ENCODE measurements around the gene SKP1. TPM values are rescaled to one million over a fixed set of nuclear protein-coding genes. Genes with fewer than 3 reads are reported as not detected.

The SKP1 gene
- total RNA-seq, 1 experiment from 2014 or later: 245 TPM

GRCh38 chr5:134131165-134131564 is 45.6 kb downstream of the SKP1 start:
- RAD21 ChIA-PET (ENCODE audit: low non-redundant PET in 1 of 2, low total read pairs in 2 of 2, uncharacterized antibody in 2 of 2, unreplicated experiment in 2 of 2): no interaction called here
- intact Hi-C loops (cut with micrococcal nuclease): no loop called here
- no peak for TF ChIP-seq REST (IDR thresholded peaks at IDR 0.05; ENCODE audit: low read depth)
- TF ChIP-seq TCF7L2 (IDR thresholded peaks at IDR 0.05; ENCODE audit: borderline replicate concordance, extremely low read depth, insufficient read depth, insufficient read length): no peak
- no peak for TF ChIP-seq POLR2AphosphoS5 (IDR thresholded peaks at IDR 0.05; ENCODE audit: low read depth, low read length)
- no peak for TF ChIP-seq CEBPB (IDR thresholded peaks at IDR 0.05; ENCODE audit: low read depth)
- H3K9ac ChIP-seq (ENCODE audit: low read length): no peak overlapping the region
- no peaks in the 10 kb centered on the region for H3K9me3 ChIP-seq (ENCODE audit: control insufficient read depth in 1 of 2, insufficient read depth in 1 of 2, low read depth in 1 of 2, low read length in 2 of 2)
- no peaks in the 10 kb centered on the region for H3K27me3 ChIP-seq (ENCODE audit: insufficient read depth, low read length)
- H3K36me3 ChIP-seq (ENCODE audit: control insufficient read depth in 1 of 2, insufficient read depth in 2 of 2, low read length in 2 of 2): peaks cover 0 to 8% of the 10 kb centered on the region in 2 experiments; a peak in 2 of 4 replicates
- ATAC-seq (no peak), DNase-seq (ENCODE audit: low read depth, low spot score) (no peak)
- peaks cover 2 to 8% of the 10 kb centered on the region in 2 experiments; a peak in 3 of 4 replicates for H3K4me1 ChIP-seq (ENCODE audit: control insufficient read depth in 1 of 2, insufficient read depth in 2 of 2, low read length in 2 of 2)
- H3K4me3 ChIP-seq (replicated peaks in 1 of 2; ENCODE audit: low read depth in 1 of 2, low read length in 2 of 2): no peak overlapping the region
- no peak overlapping the region for H3K4me2 ChIP-seq (ENCODE audit: low read length)
- CTCF ChIA-PET: no interaction called here
- H4K20me1 ChIP-seq (ENCODE audit: insufficient read depth): no peaks in the 10 kb centered on the region
- no TSS peak for BruUV-seq (replicated peaks)
- POLR2A ChIA-PET: no interaction called here
- 0 out of 2 replicates have a peak, but pooled peaks cover 5% of the 10 kb centered on the region for H3K79me2 ChIP-seq (ENCODE audit: insufficient read depth, low read length)
- H3K9me2 ChIP-seq (ENCODE audit: insufficient read depth): no peaks in the 10 kb centered on the region
- no peak overlapping the region for H2AFZ ChIP-seq (ENCODE audit: low read depth, low read length, poor library complexity, severe bottlenecking)
- no peak overlapping the region for H3K27ac ChIP-seq (ENCODE audit: low read depth, low read length)
